ENCODE measurements around the gene INHBE.

The INHBE gene

DNA sequence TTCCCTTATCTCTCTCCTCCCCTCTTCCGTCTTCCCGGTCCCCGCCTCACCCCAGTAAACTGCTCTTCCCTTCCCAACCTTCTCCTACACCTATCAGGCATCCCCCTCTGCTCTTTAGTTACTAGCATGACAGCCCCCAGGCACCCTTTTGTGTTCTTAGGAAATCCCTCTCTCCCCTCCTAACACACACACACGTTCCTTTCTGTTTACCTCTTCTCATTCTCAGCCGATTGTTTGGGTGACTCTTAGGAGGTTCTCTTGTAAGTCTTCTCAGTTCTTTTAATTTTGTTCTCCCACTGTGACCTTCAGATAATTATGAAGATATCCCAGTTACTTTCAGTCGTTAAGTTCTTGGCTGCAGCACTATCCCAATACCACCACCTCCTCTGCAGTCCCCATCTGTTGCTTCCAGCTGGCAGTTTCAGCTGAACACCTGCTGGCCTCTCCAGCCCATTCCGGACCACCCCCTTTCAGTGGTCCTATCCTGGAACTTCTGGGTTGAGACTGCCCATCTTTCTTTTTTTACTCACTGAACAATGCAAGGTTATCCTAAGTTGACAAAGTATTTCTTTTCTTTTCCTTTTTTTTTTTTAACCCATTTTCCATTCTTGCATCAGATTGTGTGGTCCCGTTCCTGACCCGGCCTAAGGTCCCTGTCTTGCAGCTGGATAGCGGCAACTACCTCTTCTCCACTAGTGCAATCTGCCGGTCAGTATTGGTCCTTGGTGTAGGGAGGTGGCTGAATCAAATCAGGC is 33.5 kb downstream of the INHBE start:
- DNase-seq, result no peak
- peak overlapping the region; percentile 69 for H4K8ac ChIP-seq (ENCODE audit: low read depth, low read length)
- peaks cover 3% of the 10 kb centered on the region for H3K79me1 ChIP-seq (ENCODE audit: low read length)
- H2AFZ ChIP-seq (ENCODE audit: insufficient read depth, low read length, poor library complexity), result no peak overlapping the region
- no peak overlapping the region for H3K27ac ChIP-seq (ENCODE audit: low read depth, low read length)
- H3K9me3 ChIP-seq (ENCODE audit: insufficient read depth, low read depth, low read length), result no peaks in the 10 kb centered on the region
- peak overlapping the region; percentile 90 for H3K4me2 ChIP-seq (ENCODE audit: low read length)
- WGBS (ENCODE audit: extremely low coverage, insufficient coverage, insufficient read length), result 100% methylated on average over 2 of the region's 11 CpGs
- H3K36me3 ChIP-seq (ENCODE audit: control insufficient read depth in 1 of 2, insufficient read depth in 2 of 2, low read length in 2 of 2), result peaks cover 20 to 31% of the 10 kb centered on the region in 2 experiments
- H2BK12ac ChIP-seq (ENCODE audit: low read length), result no peak overlapping the region
- peak overlapping the region; percentile 64 for H3K18ac ChIP-seq (ENCODE audit: low read length)
- H3K4me1 ChIP-seq (ENCODE audit: control insufficient read depth in 1 of 2, insufficient read depth in 2 of 2, low read length in 2 of 2), result peaks cover 5 to 8% of the 10 kb centered on the region in 2 experiments
- peak overlapping the region; percentile 98 for H3K9ac ChIP-seq (ENCODE audit: low read length)
- peak overlapping the region; percentile 91 for H4K91ac ChIP-seq (ENCODE audit: low read depth, low read length)
- H2BK5ac ChIP-seq (ENCODE audit: low read depth, low read length, poor library complexity), result peak overlapping the region; percentile 65
- peaks cover 8% of the 10 kb centered on the region for H3K79me2 ChIP-seq (ENCODE audit: control insufficient read depth, insufficient read depth, low read length, poor library complexity)
- H3K27me3 ChIP-seq (ENCODE audit: insufficient read depth, low read length), result no peaks in the 10 kb centered on the region
- peak overlapping the region; percentile 99 for H3K4me3 ChIP-seq (ENCODE audit: low read depth, low read length)
- H3K23ac ChIP-seq (ENCODE audit: low read length), result no peak overlapping the region
- H3K14ac ChIP-seq (ENCODE audit: low read length), result peak overlapping the region; percentile 76
- peak overlapping the region; percentile 26 for H4K12ac ChIP-seq (ENCODE audit: low read depth, low read length)
- peak overlapping the region; percentile 36 for H2BK120ac ChIP-seq (ENCODE audit: insufficient read depth, low read length, poor library complexity)
- peak overlapping the region; percentile 88 for H3K4ac ChIP-seq (ENCODE audit: low read depth, low read length)
- H2AK5ac ChIP-seq (ENCODE audit: low read length), result peak overlapping the region; percentile 53

DNA sequence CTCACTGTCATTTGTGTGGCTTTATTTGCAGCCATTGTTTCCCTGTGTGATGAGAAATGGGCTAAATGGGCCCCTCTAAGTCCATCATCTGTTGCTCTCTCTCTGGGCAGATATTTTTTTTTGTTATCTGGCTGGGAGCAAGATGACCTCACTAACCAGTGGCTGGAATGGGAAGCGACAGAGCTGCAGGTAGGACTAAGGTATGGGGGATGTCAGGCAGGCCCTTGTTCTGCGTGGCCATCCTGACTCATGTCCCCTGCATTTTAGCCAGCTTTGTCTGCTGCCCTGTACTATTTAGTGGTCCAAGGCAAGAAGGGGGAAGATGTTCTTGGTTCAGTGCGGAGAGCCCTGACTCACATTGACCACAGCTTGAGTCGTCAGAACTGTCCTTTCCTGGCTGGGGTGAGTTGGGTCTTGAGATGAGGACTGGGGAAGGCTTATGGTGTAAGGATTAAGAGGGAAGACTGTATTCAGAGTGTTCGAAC is 34.1 kb downstream of the INHBE start:
- peak overlapping the region; percentile 12 for H2AK5ac ChIP-seq (ENCODE audit: low read length)
- H2BK5ac ChIP-seq (ENCODE audit: low read depth, low read length, poor library complexity), result no peak overlapping the region
- peaks cover 8% of the 10 kb centered on the region for H3K79me2 ChIP-seq (ENCODE audit: control insufficient read depth, insufficient read depth, low read length, poor library complexity)
- peaks cover 24 to 33% of the 10 kb centered on the region in 2 experiments for H3K36me3 ChIP-seq (ENCODE audit: control insufficient read depth in 1 of 2, insufficient read depth in 2 of 2, low read length in 2 of 2)
- no peak overlapping the region for H2AFZ ChIP-seq (ENCODE audit: insufficient read depth, low read length, poor library complexity)
- no CpG with 5 or more reads among the region's 5 CpGs for WGBS (ENCODE audit: extremely low coverage, insufficient coverage, insufficient read length)
- H3K27me3 ChIP-seq (ENCODE audit: insufficient read depth, low read length), result no peaks in the 10 kb centered on the region
- no peak overlapping the region for H4K12ac ChIP-seq (ENCODE audit: low read depth, low read length)
- H2BK12ac ChIP-seq (ENCODE audit: low read length), result peak overlapping the region; percentile 2
- H3K27ac ChIP-seq (ENCODE audit: low read depth, low read length), result no peak overlapping the region
- H3K4me3 ChIP-seq (ENCODE audit: low read depth, low read length), result no peak overlapping the region
- no peak overlapping the region for H3K14ac ChIP-seq (ENCODE audit: low read length)
- H2BK120ac ChIP-seq (ENCODE audit: insufficient read depth, low read length, poor library complexity), result no peak overlapping the region
- no peak overlapping the region for H4K8ac ChIP-seq (ENCODE audit: low read depth, low read length)
- peaks cover 3% of the 10 kb centered on the region for H3K79me1 ChIP-seq (ENCODE audit: low read length)
- peak overlapping the region; percentile 66 for H3K9ac ChIP-seq (ENCODE audit: low read length)
- H3K23ac ChIP-seq (ENCODE audit: low read length), result no peak overlapping the region
- H3K9me3 ChIP-seq (ENCODE audit: insufficient read depth, low read depth, low read length), result no peaks in the 10 kb centered on the region
- no peak for DNase-seq
- H4K91ac ChIP-seq (ENCODE audit: low read depth, low read length), result no peak overlapping the region
- peak overlapping the region; percentile 90 for H3K4me2 ChIP-seq (ENCODE audit: low read length)
- H3K18ac ChIP-seq (ENCODE audit: low read length), result peak overlapping the region; percentile 64
- H3K4ac ChIP-seq (ENCODE audit: low read depth, low read length), result peak overlapping the region; percentile 88
- H3K4me1 ChIP-seq (ENCODE audit: control insufficient read depth in 1 of 2, insufficient read depth in 2 of 2, low read length in 2 of 2), result peaks cover 3 to 7% of the 10 kb centered on the region in 2 experiments

DNA sequence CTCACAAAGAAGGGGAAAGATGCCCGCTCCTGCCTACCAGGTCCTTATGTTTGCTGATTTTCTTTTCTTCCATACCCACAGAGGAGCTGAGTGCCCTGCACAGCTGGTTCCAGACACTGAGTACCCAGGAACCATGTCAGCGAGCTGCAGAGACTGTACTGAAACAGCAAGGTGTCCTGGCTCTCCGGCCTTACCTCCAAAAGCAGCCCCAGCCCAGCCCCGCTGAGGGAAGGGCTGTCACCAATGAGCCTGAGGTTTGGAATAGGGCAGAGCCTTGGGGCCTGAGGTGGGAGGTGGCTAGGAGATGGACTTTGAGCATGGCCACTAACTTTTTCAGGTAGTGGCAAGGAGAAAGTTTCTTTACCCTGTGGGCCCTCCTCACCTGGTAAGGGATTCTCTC is 35.0 kb downstream of the INHBE start:
- H3K79me1 ChIP-seq (ENCODE audit: low read length), result peaks cover 3% of the 10 kb centered on the region
- H3K18ac ChIP-seq (ENCODE audit: low read length), result no peak overlapping the region
- H2BK12ac ChIP-seq (ENCODE audit: low read length), result no peak overlapping the region
- no peaks in the 10 kb centered on the region for H3K9me3 ChIP-seq (ENCODE audit: insufficient read depth, low read depth, low read length)
- no peak overlapping the region for H4K8ac ChIP-seq (ENCODE audit: low read depth, low read length)
- H2BK120ac ChIP-seq (ENCODE audit: insufficient read depth, low read length, poor library complexity), result no peak overlapping the region
- no peak overlapping the region for H2AFZ ChIP-seq (ENCODE audit: insufficient read depth, low read length, poor library complexity)
- H3K9ac ChIP-seq (ENCODE audit: low read length), result no peak overlapping the region
- H2AK5ac ChIP-seq (ENCODE audit: low read length), result no peak overlapping the region
- H4K12ac ChIP-seq (ENCODE audit: low read depth, low read length), result no peak overlapping the region
- no peak overlapping the region for H3K4ac ChIP-seq (ENCODE audit: low read depth, low read length)
- no peak overlapping the region for H2BK5ac ChIP-seq (ENCODE audit: low read depth, low read length, poor library complexity)
- H3K27ac ChIP-seq (ENCODE audit: low read depth, low read length), result no peak overlapping the region
- no peak overlapping the region for H3K23ac ChIP-seq (ENCODE audit: low read length)
- no peak overlapping the region for H3K4me3 ChIP-seq (ENCODE audit: low read depth, low read length)
- H3K14ac ChIP-seq (ENCODE audit: low read length), result no peak overlapping the region
- H4K91ac ChIP-seq (ENCODE audit: low read depth, low read length), result no peak overlapping the region
- DNase-seq, result no peak
- no CpG with 5 or more reads among the region's 4 CpGs for WGBS (ENCODE audit: extremely low coverage, insufficient coverage, insufficient read length)
- H3K4me1 ChIP-seq (ENCODE audit: control insufficient read depth in 1 of 2, insufficient read depth in 2 of 2, low read length in 2 of 2), result peaks cover 3 to 7% of the 10 kb centered on the region in 2 experiments
- peaks cover 28 to 37% of the 10 kb centered on the region in 2 experiments for H3K36me3 ChIP-seq (ENCODE audit: control insufficient read depth in 1 of 2, insufficient read depth in 2 of 2, low read length in 2 of 2)
- no peak overlapping the region for H3K4me2 ChIP-seq (ENCODE audit: low read length)
- no peaks in the 10 kb centered on the region for H3K27me3 ChIP-seq (ENCODE audit: insufficient read depth, low read length)
- H3K79me2 ChIP-seq (ENCODE audit: control insufficient read depth, insufficient read depth, low read length, poor library complexity), result peaks cover 8% of the 10 kb centered on the region

DNA sequence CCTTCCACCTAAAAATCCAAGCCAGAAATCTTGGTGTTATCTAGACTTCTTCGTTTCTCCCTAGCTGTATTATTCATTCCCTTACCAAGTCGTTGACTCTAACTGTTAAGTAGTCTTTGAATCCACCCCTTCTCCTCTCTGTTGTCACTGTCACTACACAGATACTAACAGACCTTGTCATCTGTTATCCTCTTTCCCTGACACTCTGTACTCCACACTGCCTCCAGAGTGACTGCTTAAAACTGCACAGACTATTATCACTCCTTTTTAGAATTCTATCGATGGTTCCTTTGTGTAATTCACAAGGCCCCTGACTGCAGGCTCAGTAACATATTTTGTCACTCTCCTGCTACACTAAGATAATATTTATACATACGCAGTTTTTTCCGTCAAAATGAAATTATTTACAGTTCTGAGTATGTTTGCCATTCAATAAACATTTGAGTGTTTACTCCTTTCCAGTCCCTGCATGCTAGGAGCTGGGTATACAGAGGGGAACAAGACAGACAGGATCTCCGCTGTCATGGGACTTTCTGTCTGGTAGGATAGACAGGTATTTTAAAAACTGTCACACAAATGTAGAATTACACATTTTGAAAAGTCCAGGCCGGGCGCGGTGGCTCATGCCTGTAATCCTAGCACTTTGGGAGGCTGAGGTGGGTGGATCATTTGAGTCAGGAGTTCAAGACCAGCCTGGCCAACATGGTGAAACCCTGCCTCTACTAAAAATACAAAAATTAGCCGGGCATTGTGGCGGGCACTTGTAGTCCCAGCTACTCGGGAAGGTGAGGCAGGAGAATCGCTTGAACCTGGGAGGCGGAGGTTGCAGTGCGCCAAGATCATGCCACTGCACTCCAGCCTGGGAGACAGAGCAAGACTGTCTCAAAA is 36.5 kb downstream of the INHBE start:
- H3K36me3 ChIP-seq (ENCODE audit: control insufficient read depth in 1 of 2, insufficient read depth in 2 of 2, low read length in 2 of 2), result peaks cover 40 to 48% of the 10 kb centered on the region in 2 experiments
- H2BK5ac ChIP-seq (ENCODE audit: low read depth, low read length, poor library complexity), result no peak overlapping the region
- peaks cover 8% of the 10 kb centered on the region for H3K79me2 ChIP-seq (ENCODE audit: control insufficient read depth, insufficient read depth, low read length, poor library complexity)
- H2BK120ac ChIP-seq (ENCODE audit: insufficient read depth, low read length, poor library complexity), result no peak overlapping the region
- H2AFZ ChIP-seq (ENCODE audit: insufficient read depth, low read length, poor library complexity), result no peak overlapping the region
- no peak overlapping the region for H3K4me3 ChIP-seq (ENCODE audit: low read depth, low read length)
- no peaks in the 10 kb centered on the region for H3K27me3 ChIP-seq (ENCODE audit: insufficient read depth, low read length)
- no peak overlapping the region for H3K14ac ChIP-seq (ENCODE audit: low read length)
- no peak overlapping the region for H3K4me2 ChIP-seq (ENCODE audit: low read length)
- H3K4me1 ChIP-seq (ENCODE audit: control insufficient read depth in 1 of 2, insufficient read depth in 2 of 2, low read length in 2 of 2), result peaks cover 3 to 7% of the 10 kb centered on the region in 2 experiments
- H4K8ac ChIP-seq (ENCODE audit: low read depth, low read length), result no peak overlapping the region
- DNase-seq, result no peak
- peaks cover 3% of the 10 kb centered on the region for H3K79me1 ChIP-seq (ENCODE audit: low read length)
- no peak overlapping the region for H3K27ac ChIP-seq (ENCODE audit: low read depth, low read length)
- no peak overlapping the region for H3K18ac ChIP-seq (ENCODE audit: low read length)
- no peak overlapping the region for H4K91ac ChIP-seq (ENCODE audit: low read depth, low read length)
- no peaks in the 10 kb centered on the region for H3K9me3 ChIP-seq (ENCODE audit: insufficient read depth, low read depth, low read length)
- H2BK12ac ChIP-seq (ENCODE audit: low read length), result no peak overlapping the region
- no peak overlapping the region for H3K4ac ChIP-seq (ENCODE audit: low read depth, low read length)
- H3K9ac ChIP-seq (ENCODE audit: low read length), result no peak overlapping the region
- no peak overlapping the region for H4K12ac ChIP-seq (ENCODE audit: low read depth, low read length)
- H3K23ac ChIP-seq (ENCODE audit: low read length), result no peak overlapping the region
- no CpG with 5 or more reads among the region's 15 CpGs for WGBS (ENCODE audit: extremely low coverage, insufficient coverage, insufficient read length)
- H2AK5ac ChIP-seq (ENCODE audit: low read length), result no peak overlapping the region

Measured in trophoblast cell (in vitro differentiated cells and primary cell).